H1 (cell line): ENCODE measurements around the gene ST3GAL2. TPM values are rescaled to one million over a fixed set of nuclear protein-coding genes. Genes with fewer than 3 reads are reported as not detected.

Experiments used
- CTCF ChIA-PET: fragments of 300-600 bp; sonication (Branson Sonifier 250); formaldehyde crosslinking; loops from one replicate; lab custom pipeline; 2021; ENCODE audit not compliant: partially characterized antibody; lab: Charles Lee
- POLR2A ChIA-PET: fragments of 300-600 bp; sonication (Branson Sonifier 250); formaldehyde crosslinking; loops from one replicate; lab custom pipeline; 2021; ENCODE audit warnings: inconsistent platforms; ENCODE audit not compliant: partially characterized antibody; lab: Charles Lee
- DNase-seq, 2 experiments: peaks; one replicate each; pipeline versions ENCODE4 v3.0.0 to v3.0.0-alpha.2; 2010 to 2022; ENCODE audit warnings: low spot score in 2 of 2, low read depth in 1 of 2, mixed read lengths in 1 of 2
- FAIRE-seq: peaks from 2 replicates; lab custom pipeline; 2011; peaks lifted over from hg19 to GRCh38; lab: Jason Lieb, UNC
- H2AFZ ChIP-seq: 2 replicates; pipeline ENCODE4 v1.8.1; 2012; ENCODE audit warnings: low read length, inconsistent platforms
- H2AK5ac ChIP-seq: 2 replicates; pipeline ENCODE4 v1.6.1; 2013; ENCODE audit warnings: low read depth, low read length
- H2BK120ac ChIP-seq: replicated peaks from 2 replicates; pipeline ENCODE3; 2013; ENCODE audit warnings: low read depth, low read length, inconsistent platforms
- H2BK12ac ChIP-seq: 2 replicates; pipeline ENCODE4 v1.6.1; 2013; ENCODE audit warnings: low read depth, low read length
- H2BK15ac ChIP-seq: 2 replicates; pipeline ENCODE4 v1.6.1; 2013; ENCODE audit warnings: low read length
- H2BK20ac ChIP-seq: 2 replicates; pipeline ENCODE4 v1.6.1; 2013; ENCODE audit warnings: low read length
- H2BK5ac ChIP-seq: 2 replicates; pipeline ENCODE4 v1.6.1; 2013; ENCODE audit warnings: low read depth, low read length
- H3K14ac ChIP-seq: 2 replicates; pipeline ENCODE4 v1.6.1; 2013; ENCODE audit warnings: inconsistent platforms; ENCODE audit not compliant: insufficient read length
- H3K18ac ChIP-seq: 2 replicates; pipeline ENCODE4 v1.6.1; 2013; ENCODE audit warnings: low read length; ENCODE audit errors: extremely low read depth
- H3K23ac ChIP-seq: 2 replicates; pipeline ENCODE4 v1.6.1; 2013; ENCODE audit warnings: inconsistent platforms; ENCODE audit not compliant: insufficient read length
- H3K23me2 ChIP-seq: 2 replicates; pipeline ENCODE4 v1.6.1; 2013; ENCODE audit warnings: low read depth, low read length
- H3K27ac ChIP-seq: 2 replicates; pipeline ENCODE4 v1.6.1; 2011; ENCODE audit warnings: low read depth, low read length, inconsistent platforms
- H3K27me3 ChIP-seq, 4 experiments: replicated peaks in 1 of 4; 1 replicate in 1 of 4; 2 replicates in 3 of 4; pipeline versions ENCODE4 v1.6.1 to v1.8.1; 2011 to 2013; ENCODE audit warnings: low read length in 3 of 4, mild to moderate bottlenecking in 3 of 4, inconsistent platforms in 2 of 4, mixed read lengths in 2 of 4, moderate library complexity in 1 of 4; ENCODE audit not compliant: control insufficient read depth in 3 of 4, insufficient read depth in 3 of 4; ENCODE audit errors: extremely low read depth in 1 of 4
- H3K36me3 ChIP-seq, 4 experiments: 2 replicates each; pipeline versions ENCODE4 v1.6.1 to v1.8.1; 2011 to 2013; ENCODE audit warnings: mild to moderate bottlenecking in 4 of 4, low read length in 3 of 4, moderate library complexity in 2 of 4, control low read depth in 1 of 4, inconsistent platforms in 1 of 4; ENCODE audit not compliant: insufficient read depth in 4 of 4, control insufficient read depth in 2 of 4
- H3K4ac ChIP-seq: replicated peaks from 2 replicates; pipeline ENCODE3; 2013; ENCODE audit warnings: low read length, low read depth, mixed read lengths, inconsistent platforms; ENCODE audit not compliant: insufficient read length
- H3K4me1 ChIP-seq, 4 experiments: replicated peaks in 1 of 4; 1 replicate in 1 of 4; 2 replicates in 3 of 4; pipeline versions ENCODE4 v1.6.1 to v1.8.1; 2011 to 2013; ENCODE audit warnings: low read length in 3 of 4, inconsistent platforms in 2 of 4, mixed read lengths in 1 of 4; ENCODE audit not compliant: insufficient read depth in 4 of 4, control insufficient read depth in 3 of 4
- H3K4me2 ChIP-seq, 2 experiments: 2 replicates each; pipeline versions ENCODE4 v1.6.1 to v1.8.1; 2011 to 2013; ENCODE audit warnings: low read depth in 2 of 2, low read length in 2 of 2, control low read depth in 1 of 2, inconsistent platforms in 1 of 2, mild to moderate bottlenecking in 1 of 2; ENCODE audit not compliant: insufficient read depth in 1 of 2
- H3K4me3 ChIP-seq, 4 experiments: fragments of 200-600, 300-600 bp in 1 of 4; sonication (generic), shearing (Covaris generic), sonication (Bioruptor Twin) in 1 of 4; 2 replicates each; pipeline versions ENCODE4 v1.5.1 to v1.8.1; 2011 to 2016; ENCODE audit warnings: low read length in 4 of 4, low read depth in 3 of 4, control low read depth in 2 of 4, inconsistent platforms in 2 of 4, mild to moderate bottlenecking in 2 of 4, mixed read lengths in 1 of 4, moderate library complexity in 1 of 4; ENCODE audit not compliant: insufficient read depth in 2 of 4; ENCODE audit errors: extremely low read depth in 1 of 4
- H3K56ac ChIP-seq: replicated peaks from 2 replicates; pipeline ENCODE3; 2013; ENCODE audit warnings: low read depth, mild to moderate bottlenecking, mixed read lengths, low read length, inconsistent platforms; ENCODE audit not compliant: insufficient read length
- H3K79me1 ChIP-seq: 2 replicates; pipeline ENCODE4 v1.6.1; 2013; ENCODE audit warnings: low read depth, low read length, control low read depth
- H3K79me2 ChIP-seq, 2 experiments: 2 replicates each; pipeline versions ENCODE4 v1.6.1 to v1.8.1; 2012 to 2013; ENCODE audit warnings: low read length in 2 of 2, mild to moderate bottlenecking in 2 of 2, inconsistent platforms in 1 of 2; ENCODE audit not compliant: insufficient read depth in 2 of 2, control insufficient read depth in 1 of 2
- H3K9ac ChIP-seq, 4 experiments: replicated peaks in 1 of 4; 1 replicate in 1 of 4; 2 replicates in 3 of 4; pipeline versions ENCODE4 v1.6.1 to v1.8.1; 2011 to 2013; ENCODE audit warnings: low read depth in 3 of 4, low read length in 3 of 4, control low read depth in 2 of 4, mild to moderate bottlenecking in 2 of 4, moderate library complexity in 2 of 4, inconsistent platforms in 1 of 4; ENCODE audit errors: extremely low read depth in 1 of 4
- H3K9me3 ChIP-seq, 2 experiments: 2 replicates each; pipeline versions ENCODE4 v1.6.1 to v1.8.1; 2012 to 2013; ENCODE audit warnings: mild to moderate bottlenecking in 2 of 2, moderate library complexity in 2 of 2, control low read depth in 1 of 2, inconsistent platforms in 1 of 2, low read depth in 1 of 2, low read length in 1 of 2, mixed read lengths in 1 of 2; ENCODE audit not compliant: insufficient read depth in 2 of 2
- H4K20me1 ChIP-seq, 2 experiments: replicated peaks in 1 of 2; 2 replicates each; pipeline versions ENCODE3 to v1.8.1; 2011 to 2013; ENCODE audit warnings: inconsistent platforms in 2 of 2, low read length in 2 of 2, mild to moderate bottlenecking in 1 of 2; ENCODE audit not compliant: insufficient read depth in 2 of 2, control insufficient read depth in 1 of 2
- H4K5ac ChIP-seq: 2 replicates; pipeline ENCODE4 v1.6.1; 2013; ENCODE audit warnings: low read length, low read depth, mixed read lengths, inconsistent platforms; ENCODE audit not compliant: insufficient read length
- H4K8ac ChIP-seq: 2 replicates; pipeline ENCODE4 v1.8.0; 2013; ENCODE audit warnings: mild to moderate bottlenecking, moderate library complexity, low read length, inconsistent platforms; ENCODE audit not compliant: insufficient read depth; ENCODE audit errors: extremely low read depth
- H4K91ac ChIP-seq: replicated peaks from 2 replicates; pipeline ENCODE3; 2013; ENCODE audit warnings: low read length, mixed read lengths, inconsistent platforms; ENCODE audit not compliant: insufficient read length
- BCL11A ChIP-seq, 2 experiments: IDR thresholded peaks; one replicate each; pipeline ENCODE4 v1.6.1; 2011; ENCODE audit warnings: low read depth in 2 of 2, low read length in 2 of 2, mild to moderate bottlenecking in 2 of 2
- CREB1 ChIP-seq: IDR thresholded peaks from 2 replicates; pipeline ENCODE4 v1.6.1; 2012; ENCODE audit warnings: inconsistent platforms
- CTCF ChIP-seq, 3 experiments: IDR thresholded peaks; 1 replicate in 2 of 3; 2 replicates in 1 of 3; pipeline versions ENCODE4 v1.5.1 to v1.6.1; 2011; ENCODE audit warnings: low read length in 3 of 3, mild to moderate bottlenecking in 3 of 3, inconsistent platforms in 2 of 3, low read depth in 1 of 3, moderate library complexity in 1 of 3; ENCODE audit not compliant: insufficient read depth in 1 of 3; ENCODE audit errors: control extremely low read depth in 1 of 3
- E2F6 ChIP-seq: IDR thresholded peaks from 2 replicates; pipeline ENCODE4 v1.6.1; 2012; ENCODE audit warnings: inconsistent platforms
- EGR1 ChIP-seq: IDR thresholded peaks from 2 replicates; pipeline ENCODE4 v1.6.1; 2011; ENCODE audit warnings: low read depth, low read length, borderline replicate concordance
- KDM1A ChIP-seq: fragments of 200-600, 300-600 bp; sonication (generic); IDR thresholded peaks from 2 replicates; pipeline ENCODE4 v1.7.1; 2016; ENCODE audit warnings: mild to moderate bottlenecking, low read length, borderline replicate concordance
- SIN3A ChIP-seq, 2 experiments: IDR thresholded peaks in 1 of 2; conservative IDR thresholded peaks in 1 of 2; 2 replicates each; pipeline ENCODE4 v1.6.1; 2011 to 2012; ENCODE audit warnings: low read length in 2 of 2, improper control_type of control experiment in 1 of 2, low read depth in 1 of 2, mild to moderate bottlenecking in 1 of 2
- WGBS, 2 experiments: shearing (Covaris generic) in 1 of 2; methylation state at CpG; one replicate each; pipeline versions ENCODE4 v1.1.6 to v1.1.7; 2013 to 2015; ENCODE audit warnings: low lambda C conversion rate in 2 of 2, mixed read lengths in 2 of 2, inconsistent platforms in 1 of 2, low coverage in 1 of 2, missing lambda C conversion rate in 1 of 2; ENCODE audit not compliant: insufficient replicate concordance in 2 of 2, insufficient coverage in 1 of 2, insufficient read length in 1 of 2; ENCODE audit errors: extremely low coverage in 1 of 2, missing lambda C conversion rate in 1 of 2; 5-methylcytosine and 5-hydroxymethylcytosine counted together
- polyA plus RNA-seq, 7 experiments: library from polyadenylated mRNA; depleted of rRNA in 3 of 7; stranded (reverse) in 5 of 7; unstranded in 2 of 7; fragments of >200 nt in 5 of 7; fragments of 200-250 nt in 2 of 7; gene quantifications; 1 replicate in 5 of 7; 2 replicates in 1 of 7; 4 replicates in 1 of 7; pipeline versions ENCODE4 v1.2.1 to v1.2.3, GENCODE V29; 2011 to 2013; ENCODE audit warnings: missing spikeins in 2 of 7, mixed read lengths in 2 of 7
- total RNA-seq: library from RNA; stranded (reverse); fragmentation: NEBNext Ultra II Directional; extraction: Animal tissue kit (Norgen Biotek cat#: 25700); gene quantifications from 2 replicates; pipeline ENCODE4 v1.2.1, GENCODE V29; 2021
- TF ChIP-seq, protein P1 (sequence below): IDR thresholded peaks from 2 replicates; pipeline ENCODE4 v1.6.1; 2011; ENCODE audit warnings: low read length, improper control_type of control experiment

Gene ST3GAL2
- total and polyA plus RNA-seq, 2 of the 8 experiments (the other 6 are each of a cell fraction or from before 2014, with no cell fraction given), result 14.4 to 39.7 TPM

GRCh38 chr16:70412385-70412784, 26.5 kb downstream of the ST3GAL2 start:
- H4K8ac ChIP-seq, result 0 out of 2 replicates have a peak overlapping the region, but pooled peaks have one; percentile 4
- no peak overlapping the region for H2AFZ ChIP-seq
- no peak overlapping the region for H2BK12ac ChIP-seq
- H2AK5ac ChIP-seq, result no peak overlapping the region
- WGBS, 2 experiments, result 94% methylated on average over 8 of the region's 8 CpGs; no CpG with 5 or more reads in 1 of the 2 experiments
- H3K14ac ChIP-seq, result no peak overlapping the region
- no peak overlapping the region for H4K91ac ChIP-seq
- no peak overlapping the region for H3K23ac ChIP-seq
- H2BK15ac ChIP-seq, result no peak overlapping the region
- peaks cover 9% of the 10 kb centered on the region for H3K79me1 ChIP-seq
- no peak overlapping the region for H2BK5ac ChIP-seq
- FAIRE-seq (no peak), DNase-seq (no peak)
- no peak overlapping the region for H3K56ac ChIP-seq
- no peaks in the 10 kb centered on the region for H3K36me3 ChIP-seq
- H2BK120ac ChIP-seq, result no peak overlapping the region
- H3K9me3 ChIP-seq, result no peaks in the 10 kb centered on the region
- ChIA-PET POLR2A (interaction anchor here (0.8 to 1.3 kb wide), 2 partner anchors 12 to 41 kb away, joined by 3 read pairs; no protein-coding TSS in a partner anchor), CTCF (interaction anchor here (1.2 to 1.6 kb wide), 3 partner anchors 17 to 58 kb away, joined by 3 to 5 read pairs (median 3); no protein-coding TSS in a partner anchor)
- no peak overlapping the region for H4K5ac ChIP-seq
- H3K9ac ChIP-seq, result no peak overlapping the region
- H4K20me1 ChIP-seq, result peaks cover 0 to 7% of the 10 kb centered on the region in 2 experiments
- no peak overlapping the region for H3K4me3 ChIP-seq
- H3K23me2 ChIP-seq, result no peaks in the 10 kb centered on the region
- H3K4ac ChIP-seq, result no peak overlapping the region
- H3K4me1 ChIP-seq, result peaks cover 2 to 14% (median 8%) of the 10 kb centered on the region in 4 experiments
- no peak overlapping the region for H3K4me2 ChIP-seq
- H3K27me3 ChIP-seq, result no peaks in the 10 kb centered on the region
- no peak overlapping the region for H3K27ac ChIP-seq
- H2BK20ac ChIP-seq, result no peak overlapping the region
- H3K18ac ChIP-seq, result no peak overlapping the region
- H3K79me2 ChIP-seq, result peaks cover 0 to 15% of the 10 kb centered on the region in 2 experiments; a peak in 2 of 4 replicates
- TF ChIP-seq CTCF (IDR thresholded peaks at IDR 0.05; ENCODE audit: control extremely low read depth in 1 of 3, insufficient read depth in 1 of 3, low read depth in 1 of 3, low read length in 3 of 3) (no peak), CREB1 (no peak), EGR1 (no peak), BCL11A (IDR thresholded peaks at IDR 0.05; ENCODE audit: low read depth in 2 of 2, low read length in 2 of 2) (no peak), E2F6 (no peak), SIN3A (conservative IDR thresholded peaks at IDR 0.05 in 1 of 2, IDR thresholded peaks at IDR 0.05 in 1 of 2; ENCODE audit: low read depth in 1 of 2, low read length in 2 of 2) (no peak), KDM1A (no peak)
- TF ChIP-seq, protein P1, sequence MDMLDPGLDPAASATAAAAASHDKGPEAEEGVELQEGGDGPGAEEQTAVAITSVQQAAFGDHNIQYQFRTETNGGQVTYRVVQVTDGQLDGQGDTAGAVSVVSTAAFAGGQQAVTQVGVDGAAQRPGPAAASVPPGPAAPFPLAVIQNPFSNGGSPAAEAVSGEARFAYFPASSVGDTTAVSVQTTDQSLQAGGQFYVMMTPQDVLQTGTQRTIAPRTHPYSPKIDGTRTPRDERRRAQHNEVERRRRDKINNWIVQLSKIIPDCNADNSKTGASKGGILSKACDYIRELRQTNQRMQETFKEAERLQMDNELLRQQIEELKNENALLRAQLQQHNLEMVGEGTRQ, result no peak
